Cerebellar cortex (tissue), 1 donor: ENCODE results near the gene CCDC71.
A peak's percentile ranks its signal among the peaks of the same experiment; 100 is the strongest.

Experiments
- DNase-seq: peaks from one replicate; pipeline ENCODE4 v3.0.0-alpha.2; 2015; ENCODE audit warnings: low spot score

Gene CCDC71

GRCh38 chr3:49131576-49131975 is 34.6 kb downstream of the CCDC71 start:
- DNase-seq, result no peak

GRCh38 chr3:49131040-49131439 is 35.1 kb downstream of the CCDC71 start:
- no peak for DNase-seq

GRCh38 chr3:49124991-49125670 is 41.0 kb downstream of the CCDC71 start:
- peak; percentile 41 for DNase-seq

- DNase-seq, result no peak
These were observed 41.9 kb downstream of the CCDC71 start for GRCh38 chr3:49124203-49124602.

GRCh38 chr3:49123687-49124086 is 42.4 kb downstream of the CCDC71 start:
- DNase-seq, result no peak

- DNase-seq, result no peak
These were observed 43.1 kb downstream of the CCDC71 start for GRCh38 chr3:49122886-49123545.

- no peak for DNase-seq
These were observed 43.7 kb downstream of the CCDC71 start for GRCh38 chr3:49122451-49122850.

- DNase-seq, result no peak
These were observed 44.1 kb downstream of the CCDC71 start for GRCh38 chr3:49122022-49122421.

GRCh38 chr3:49121132-49121736 is 44.9 kb downstream of the CCDC71 start:
- peak; percentile 20 for DNase-seq

GRCh38 chr3:49120438-49121131 is 45.5 kb downstream of the CCDC71 start, which contains the start of gene USP19:
TSS of gene USP19 (minus strand) at chr3:49120823. CDS start at chr3:49119145, 1,678 bp downstream.
- DNase-seq, result peak; percentile 96

- DNase-seq, result no peak
These were observed 46.1 kb downstream of the CCDC71 start for GRCh38 chr3:49120096-49120437.

GRCh38 chr3:49119439-49119838 is 46.7 kb downstream of the CCDC71 start:
- no peak for DNase-seq

- DNase-seq, result no peak
These were observed 47.1 kb downstream of the CCDC71 start for GRCh38 chr3:49119036-49119435.
